ENCODE results near the gene CCT2.

Gene CCT2

DNA sequence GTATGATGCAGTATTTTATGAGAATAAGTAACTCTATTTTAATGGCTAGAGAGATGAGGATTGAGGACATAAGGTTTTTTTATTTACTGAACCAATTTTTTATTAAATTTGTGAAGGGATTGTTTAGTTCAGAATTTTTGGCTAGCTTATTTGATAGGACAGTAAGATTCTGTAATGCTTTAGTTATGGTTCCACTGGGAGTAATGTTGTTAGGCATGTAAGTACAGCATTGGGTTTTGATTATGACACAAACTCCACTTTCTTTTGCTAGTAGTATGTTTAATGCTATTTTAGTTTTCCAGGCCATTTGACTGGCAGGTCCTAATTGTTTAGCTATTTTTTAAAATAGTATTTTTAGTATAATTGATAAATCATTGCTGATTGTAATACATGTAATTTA, 59.3 kb downstream of the CCT2 start:
- Histone ChIP-seq H3K4me3 (replicated peaks; ENCODE audit: low read depth, low read length) (no peak overlapping the region), H3K36me3 (ENCODE audit: control insufficient read depth, insufficient read depth, low read length) (no peaks in the 10 kb centered on the region), H3K27me3 (replicated peaks; ENCODE audit: control insufficient read depth, insufficient read depth, low read length) (no peaks in the 10 kb centered on the region)
- TF ChIP-seq CTCF (IDR thresholded peaks at IDR 0.05; ENCODE audit: insufficient read depth, low read length, poor library complexity, severe bottlenecking): no peak
- no peak for DNase-seq (ENCODE audit: extremely low read depth, insufficient read length)

GRCh38 chr12:69645031-69645430, 59.8 kb downstream of the CCT2 start:
- no peaks in the 10 kb centered on the region for H3K27me3 ChIP-seq (replicated peaks; ENCODE audit: control insufficient read depth, insufficient read depth, low read length)
- no peak overlapping the region for H3K4me3 ChIP-seq (replicated peaks; ENCODE audit: low read depth, low read length)
- H3K36me3 ChIP-seq (ENCODE audit: control insufficient read depth, insufficient read depth, low read length): no peaks in the 10 kb centered on the region
- no peak for DNase-seq (ENCODE audit: extremely low read depth, insufficient read length)
- no peak for TF ChIP-seq CTCF (IDR thresholded peaks at IDR 0.05; ENCODE audit: insufficient read depth, low read length, poor library complexity, severe bottlenecking)

- TF ChIP-seq CTCF (IDR thresholded peaks at IDR 0.05; ENCODE audit: insufficient read depth, low read length, poor library complexity, severe bottlenecking): no peak
These were observed 61.9 kb downstream of the CCT2 start for GRCh38 chr12:69647178-69647577.

DNA sequence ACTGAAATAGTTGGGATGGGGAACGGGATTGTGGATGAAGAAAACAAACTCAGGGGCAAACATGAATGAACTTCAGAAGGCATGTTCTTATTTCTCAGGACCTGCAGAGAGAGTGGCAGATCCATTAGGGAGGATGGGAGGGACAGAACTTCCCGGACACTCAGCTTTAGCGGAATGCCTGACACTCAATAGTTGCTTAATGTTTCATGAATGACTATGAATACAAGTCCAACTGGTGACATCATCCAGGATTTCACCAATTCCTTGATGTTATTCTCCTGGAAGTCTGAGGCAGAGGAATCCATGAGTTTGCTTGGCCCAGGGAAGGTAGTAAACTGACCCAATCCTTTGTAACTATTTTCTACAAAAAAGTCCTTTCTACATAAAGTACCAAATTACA, 63.2 kb downstream of the CCT2 start:
- no peaks in the 10 kb centered on the region; the same call in 1 of the 2 replicates for H3K27me3 ChIP-seq (replicated peaks; ENCODE audit: control insufficient read depth, insufficient read depth, low read length)
- no peak for TF ChIP-seq CTCF (IDR thresholded peaks at IDR 0.05; ENCODE audit: insufficient read depth, low read length, poor library complexity, severe bottlenecking)
- no peak overlapping the region for H3K4me3 ChIP-seq (replicated peaks; ENCODE audit: low read depth, low read length)
- H3K36me3 ChIP-seq (ENCODE audit: control insufficient read depth, insufficient read depth, low read length): no peaks in the 10 kb centered on the region
- DNase-seq (ENCODE audit: extremely low read depth, insufficient read length): no peak

More at GRCh38 chr12:69647178-69647577, 61.9 kb downstream of the CCT2 start:
- no peak overlapping the region for H3K4me3 ChIP-seq (replicated peaks; ENCODE audit: low read depth, low read length)
- no peak for DNase-seq (ENCODE audit: extremely low read depth, insufficient read length)
- H3K27me3 ChIP-seq (replicated peaks; ENCODE audit: control insufficient read depth, insufficient read depth, low read length): no peaks in the 10 kb centered on the region; the same call in 1 of the 2 replicates
- no peaks in the 10 kb centered on the region for H3K36me3 ChIP-seq (ENCODE audit: control insufficient read depth, insufficient read depth, low read length)

GRCh38 chr12:69649529-69649928, 64.3 kb downstream of the CCT2 start:
- H3K4me3 ChIP-seq (replicated peaks; ENCODE audit: low read depth, low read length): no peak overlapping the region
- no peak for DNase-seq (ENCODE audit: extremely low read depth, insufficient read length)
- no peaks in the 10 kb centered on the region; the same call in 1 of the 2 replicates for H3K27me3 ChIP-seq (replicated peaks; ENCODE audit: control insufficient read depth, insufficient read depth, low read length)
- TF ChIP-seq CTCF (IDR thresholded peaks at IDR 0.05; ENCODE audit: insufficient read depth, low read length, poor library complexity, severe bottlenecking): no peak
- no peaks in the 10 kb centered on the region for H3K36me3 ChIP-seq (ENCODE audit: control insufficient read depth, insufficient read depth, low read length)
